GM12874 (cell line): ENCODE results near the gene RBM46.

Source experiments
- TF ChIP-seq, protein P1 (sequence below): IDR thresholded peaks from 2 replicates; pipeline ENCODE4 v1.5.1; 2011; ENCODE audit warnings: low read depth, mild to moderate bottlenecking, control low read depth, low read length, moderate library complexity; ENCODE audit not compliant: insufficient read depth

RBM46 gene

GRCh38 chr4:154741131-154741665 is 39.9 kb upstream of the RBM46 start:
- TF ChIP-seq, protein P1, sequence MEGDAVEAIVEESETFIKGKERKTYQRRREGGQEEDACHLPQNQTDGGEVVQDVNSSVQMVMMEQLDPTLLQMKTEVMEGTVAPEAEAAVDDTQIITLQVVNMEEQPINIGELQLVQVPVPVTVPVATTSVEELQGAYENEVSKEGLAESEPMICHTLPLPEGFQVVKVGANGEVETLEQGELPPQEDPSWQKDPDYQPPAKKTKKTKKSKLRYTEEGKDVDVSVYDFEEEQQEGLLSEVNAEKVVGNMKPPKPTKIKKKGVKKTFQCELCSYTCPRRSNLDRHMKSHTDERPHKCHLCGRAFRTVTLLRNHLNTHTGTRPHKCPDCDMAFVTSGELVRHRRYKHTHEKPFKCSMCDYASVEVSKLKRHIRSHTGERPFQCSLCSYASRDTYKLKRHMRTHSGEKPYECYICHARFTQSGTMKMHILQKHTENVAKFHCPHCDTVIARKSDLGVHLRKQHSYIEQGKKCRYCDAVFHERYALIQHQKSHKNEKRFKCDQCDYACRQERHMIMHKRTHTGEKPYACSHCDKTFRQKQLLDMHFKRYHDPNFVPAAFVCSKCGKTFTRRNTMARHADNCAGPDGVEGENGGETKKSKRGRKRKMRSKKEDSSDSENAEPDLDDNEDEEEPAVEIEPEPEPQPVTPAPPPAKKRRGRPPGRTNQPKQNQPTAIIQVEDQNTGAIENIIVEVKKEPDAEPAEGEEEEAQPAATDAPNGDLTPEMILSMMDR = no peak

GRCh38 chr4:154741922-154742850 is 38.9 kb upstream of the RBM46 start:
- TF ChIP-seq, protein P1 = no peak

DNA sequence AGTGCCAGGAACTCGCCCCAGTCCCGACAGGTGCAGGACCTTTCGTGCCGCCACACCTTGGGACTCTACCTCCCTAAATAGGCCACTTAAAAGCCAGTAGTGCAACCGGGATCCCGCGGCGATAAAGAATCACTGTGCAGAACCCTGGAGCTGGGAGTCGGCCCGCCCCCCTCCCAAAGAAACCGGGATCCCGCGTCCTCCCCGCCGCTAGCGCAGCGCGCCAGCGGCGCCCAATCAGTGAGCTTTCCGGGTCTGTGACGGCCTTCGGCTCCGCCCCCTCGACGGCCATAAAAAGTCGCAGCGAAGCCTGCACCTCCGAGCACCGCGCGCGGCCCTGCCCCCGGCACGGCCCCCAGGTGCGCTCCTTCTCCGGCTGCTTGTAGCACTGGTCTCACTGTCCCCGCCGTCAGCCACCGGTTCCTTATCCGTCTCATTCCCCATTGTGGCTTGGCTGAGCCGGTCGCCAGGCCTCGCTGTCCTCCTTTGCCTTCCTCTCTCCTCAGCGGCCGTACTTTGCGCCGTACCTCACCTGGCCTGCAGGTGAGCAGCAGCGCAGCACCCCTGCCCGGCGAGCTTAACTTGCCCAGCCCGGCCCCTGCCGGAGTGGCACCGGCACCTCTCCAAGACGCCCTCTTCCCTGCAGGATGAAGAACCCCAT is 37.3 kb upstream of the RBM46 start, which contains the start of gene LRAT:
TSS of gene LRAT (plus strand) at position 318 of the 658 bp plus-strand sequence. CDS start at position 645, 327 bp downstream.
- TF ChIP-seq, protein P1 = no peak

DNA sequence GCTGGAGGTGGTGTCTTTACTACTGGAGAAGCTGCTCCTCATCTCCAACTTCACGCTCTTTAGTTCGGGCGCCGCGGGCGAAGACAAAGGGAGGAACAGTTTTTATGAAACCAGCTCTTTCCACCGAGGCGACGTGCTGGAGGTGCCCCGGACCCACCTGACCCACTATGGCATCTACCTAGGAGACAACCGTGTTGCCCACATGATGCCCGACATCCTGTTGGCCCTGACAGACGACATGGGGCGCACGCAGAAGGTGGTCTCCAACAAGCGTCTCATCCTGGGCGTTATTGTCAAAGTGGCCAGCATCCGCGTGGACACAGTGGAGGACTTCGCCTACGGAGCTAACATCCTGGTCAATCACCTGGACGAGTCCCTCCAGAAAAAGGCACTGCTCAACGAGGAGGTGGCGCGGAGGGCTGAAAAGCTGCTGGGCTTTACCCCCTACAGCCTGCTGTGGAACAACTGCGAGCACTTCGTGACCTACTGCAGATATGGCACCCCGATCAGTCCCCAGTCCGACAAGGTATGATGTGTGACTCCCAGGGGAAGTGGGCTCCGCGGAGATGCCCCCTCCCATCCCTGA is 36.6 kb upstream of the RBM46 start:
- TF ChIP-seq, protein P1 = no peak

DNA sequence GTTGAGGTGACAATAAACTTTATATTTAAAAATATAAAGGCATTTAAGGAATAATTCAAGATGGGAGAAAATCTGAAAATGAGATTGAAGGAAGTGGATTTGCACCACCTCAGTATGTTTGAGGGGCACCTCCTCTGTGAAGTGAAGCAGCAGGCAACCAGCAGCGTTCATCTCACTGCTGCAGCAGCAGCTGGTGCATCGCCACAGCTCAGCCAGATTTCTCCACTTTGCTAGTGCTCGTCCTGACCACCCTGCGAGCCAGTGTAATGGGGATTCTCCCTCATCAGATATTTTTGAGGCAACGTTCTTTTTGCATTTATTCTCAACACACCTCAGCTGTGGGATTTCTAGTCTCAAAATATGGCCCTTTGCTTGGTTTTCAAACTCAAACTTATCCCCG is 23.4 kb upstream of the RBM46 start:
- TF ChIP-seq, protein P1 = no peak

DNA sequence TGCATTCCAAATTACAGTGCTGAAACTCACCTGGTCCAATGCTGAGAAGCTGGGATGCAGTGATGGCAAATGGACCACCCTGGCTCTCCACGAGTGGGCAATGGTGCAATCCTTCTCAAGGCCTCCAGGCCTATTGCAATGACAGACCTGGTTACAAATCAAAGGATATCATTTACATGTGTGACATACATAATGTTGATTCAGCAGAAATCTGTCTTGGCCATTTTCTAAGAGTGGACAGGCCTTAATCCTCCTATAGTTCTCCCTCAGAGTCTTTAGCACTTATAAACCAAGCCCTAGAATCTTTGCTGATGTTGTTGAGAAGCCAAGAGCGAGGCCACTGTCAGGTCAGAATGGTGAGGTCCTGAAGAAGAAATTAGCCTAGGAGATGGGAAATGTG is 20.2 kb upstream of the RBM46 start:
- TF ChIP-seq, protein P1 = no peak

- TF ChIP-seq, protein P1 = no peak
Measured at GRCh38 chr4:154778264-154778663, 2.8 kb upstream of the RBM46 start.
